Thoracic aorta (tissue), 2 donors: Measurements from ENCODE around the gene AK4. TPM values are rescaled to one million over a fixed set of nuclear protein-coding genes. Genes with fewer than 3 reads are reported as not detected.

Source experiments
- ATAC-seq: fragments of 150-250 bp; one replicate; pipeline ENCODE4 v1.8.0; 2017; ENCODE audit warnings: low read depth; ENCODE audit not compliant: insufficient number of reproducible peaks, low FRiP score
- DNase-seq: peaks from one replicate; pipeline ENCODE4 v3.0.0-alpha.2; 2020; ENCODE audit warnings: low spot score
- H3K27ac ChIP-seq, 2 donors: fragments of 200-600 bp; sonication (generic); 1 replicate in 1 of 2; 2 replicates in 1 of 2; pipeline ENCODE4 v1.5.1; 2016; ENCODE audit warnings: mild to moderate bottlenecking in 2 of 2, moderate library complexity in 2 of 2
- H3K27me3 ChIP-seq: fragments of 200-600 bp; sonication (generic); replicated peaks from 2 replicates; pipeline ENCODE4 v1.6.0; 2016; ENCODE audit warnings: mild to moderate bottlenecking; ENCODE audit not compliant: insufficient read depth
- H3K36me3 ChIP-seq: fragments of 200-600 bp; sonication (generic); one replicate; pipeline ENCODE4 v1.5.1; 2016
- H3K4me1 ChIP-seq, 2 donors: fragments of 200-600 bp; sonication (generic); 1 replicate in 1 of 2; 2 replicates in 1 of 2; pipeline versions ENCODE4 v1.5.1 to v1.6.0; 2016; ENCODE audit warnings: low read depth in 2 of 2, mild to moderate bottlenecking in 1 of 2; ENCODE audit not compliant: control insufficient read depth in 1 of 2
- H3K4me3 ChIP-seq: fragments of 200-600 bp; sonication (generic); 2 replicates; pipeline ENCODE4 v1.5.1; 2016; ENCODE audit warnings: mild to moderate bottlenecking
- H3K9me3 ChIP-seq: fragments of 200-600 bp; sonication (generic); 2 replicates; pipeline ENCODE4 v1.5.1; 2016
- total RNA-seq, 2 donors: library from RNA; depleted of rRNA; stranded (reverse); fragments of >200 nt; gene quantifications; one replicate each; pipeline versions ENCODE4 v1.1.0 to v1.2.3, GENCODE V29; 2016
- TF ChIP-seq, protein P1 (sequence below): fragments of 200-600 bp; sonication (generic); IDR thresholded peaks from one replicate; pipeline ENCODE4 v1.5.1; 2019; ENCODE audit warnings: antibody characterized with exemption

Gene AK4
- total RNA-seq, 2 donors from 2014 or later: 32.2 to 35.8 TPM

DNA sequence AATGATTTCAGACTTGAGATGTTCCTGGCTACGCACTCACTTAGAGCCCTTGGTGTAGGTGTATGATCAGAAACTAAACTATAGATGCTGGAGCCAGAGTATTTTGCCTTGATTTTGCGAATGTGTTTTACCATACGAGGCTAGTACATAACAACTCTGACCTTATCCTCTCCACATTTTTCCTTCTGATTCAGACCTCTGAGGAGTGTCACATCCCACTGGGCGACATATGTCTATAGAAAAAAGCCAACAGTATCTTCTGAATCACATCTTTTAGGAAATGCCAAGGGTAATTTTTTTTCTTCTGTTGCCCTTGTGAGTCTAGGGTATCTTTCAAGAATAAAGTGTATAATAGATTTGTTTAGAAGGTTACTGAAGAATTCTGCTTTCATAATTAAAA lies 49.6 kb downstream of the AK4 start:
- Histone ChIP-seq H3K27ac (no peak overlapping the region), H3K4me3 (no peak overlapping the region), H3K36me3 (no peaks in the 10 kb centered on the region), H3K27me3 (no peaks in the 10 kb centered on the region), H3K9me3 (no peaks in the 10 kb centered on the region), H3K4me1 (peaks cover 7 to 19% of the 10 kb centered on the region in 2 donors)
- TF ChIP-seq, protein P1, sequence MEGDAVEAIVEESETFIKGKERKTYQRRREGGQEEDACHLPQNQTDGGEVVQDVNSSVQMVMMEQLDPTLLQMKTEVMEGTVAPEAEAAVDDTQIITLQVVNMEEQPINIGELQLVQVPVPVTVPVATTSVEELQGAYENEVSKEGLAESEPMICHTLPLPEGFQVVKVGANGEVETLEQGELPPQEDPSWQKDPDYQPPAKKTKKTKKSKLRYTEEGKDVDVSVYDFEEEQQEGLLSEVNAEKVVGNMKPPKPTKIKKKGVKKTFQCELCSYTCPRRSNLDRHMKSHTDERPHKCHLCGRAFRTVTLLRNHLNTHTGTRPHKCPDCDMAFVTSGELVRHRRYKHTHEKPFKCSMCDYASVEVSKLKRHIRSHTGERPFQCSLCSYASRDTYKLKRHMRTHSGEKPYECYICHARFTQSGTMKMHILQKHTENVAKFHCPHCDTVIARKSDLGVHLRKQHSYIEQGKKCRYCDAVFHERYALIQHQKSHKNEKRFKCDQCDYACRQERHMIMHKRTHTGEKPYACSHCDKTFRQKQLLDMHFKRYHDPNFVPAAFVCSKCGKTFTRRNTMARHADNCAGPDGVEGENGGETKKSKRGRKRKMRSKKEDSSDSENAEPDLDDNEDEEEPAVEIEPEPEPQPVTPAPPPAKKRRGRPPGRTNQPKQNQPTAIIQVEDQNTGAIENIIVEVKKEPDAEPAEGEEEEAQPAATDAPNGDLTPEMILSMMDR: no peak
- DNase-seq (no peak), ATAC-seq (no peak)

DNA sequence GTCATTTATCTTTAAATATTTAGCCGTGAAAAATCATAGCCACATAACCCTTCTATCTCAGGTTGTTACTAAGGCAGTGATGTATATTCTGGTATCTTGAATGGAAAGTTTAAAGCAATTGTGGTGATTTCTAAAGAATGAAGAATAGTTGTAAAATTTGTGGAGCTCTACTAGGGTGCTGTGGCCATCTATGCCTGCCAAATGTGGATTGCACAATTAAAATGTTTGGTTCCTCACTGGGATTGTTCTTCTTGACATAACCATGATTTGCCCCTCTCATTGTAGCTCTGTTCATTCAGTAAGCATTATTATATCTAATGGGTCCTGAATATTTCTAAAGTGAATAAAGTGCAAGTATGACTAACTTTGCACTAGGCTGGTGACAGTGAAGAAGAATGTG lies 50.1 kb downstream of the AK4 start:
- TF ChIP-seq, protein P1: no peak
- DNase-seq (no peak), ATAC-seq (no peak)
- Histone ChIP-seq H3K4me3 (no peak overlapping the region), H3K27ac (no peak overlapping the region), H3K27me3 (no peaks in the 10 kb centered on the region), H3K4me1 (peaks cover 7 to 19% of the 10 kb centered on the region in 2 donors), H3K9me3 (no peaks in the 10 kb centered on the region), H3K36me3 (no peaks in the 10 kb centered on the region)

DNA sequence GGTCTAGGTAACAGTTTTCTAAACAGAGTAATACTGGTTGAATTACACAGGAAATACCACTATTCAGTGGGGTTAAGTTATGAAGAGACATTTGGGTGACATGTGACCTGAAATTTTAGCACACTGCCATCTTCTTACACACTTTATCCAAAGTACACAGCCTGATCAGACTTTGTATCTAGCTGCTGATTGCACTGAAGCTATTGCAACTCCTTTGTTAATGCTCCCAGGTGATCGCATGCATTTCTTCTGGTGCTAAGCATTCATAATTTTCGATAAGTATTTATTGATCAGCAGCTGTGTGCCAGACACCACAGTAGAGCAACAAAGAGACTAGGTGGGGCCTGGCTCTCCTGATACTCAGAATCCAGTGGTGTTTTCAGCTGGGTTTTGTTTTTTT lies 52.4 kb downstream of the AK4 start:
- DNase-seq: no peak
- Histone ChIP-seq H3K9me3 (no peaks in the 10 kb centered on the region), H3K4me1 (peaks cover 0 to 10% of the 10 kb centered on the region in 2 donors), H3K36me3 (no peaks in the 10 kb centered on the region), H3K27ac (no peak overlapping the region), H3K27me3 (no peaks in the 10 kb centered on the region), H3K4me3 (no peak overlapping the region)
- TF ChIP-seq, protein P1: no peak
- ATAC-seq: no peak

DNA sequence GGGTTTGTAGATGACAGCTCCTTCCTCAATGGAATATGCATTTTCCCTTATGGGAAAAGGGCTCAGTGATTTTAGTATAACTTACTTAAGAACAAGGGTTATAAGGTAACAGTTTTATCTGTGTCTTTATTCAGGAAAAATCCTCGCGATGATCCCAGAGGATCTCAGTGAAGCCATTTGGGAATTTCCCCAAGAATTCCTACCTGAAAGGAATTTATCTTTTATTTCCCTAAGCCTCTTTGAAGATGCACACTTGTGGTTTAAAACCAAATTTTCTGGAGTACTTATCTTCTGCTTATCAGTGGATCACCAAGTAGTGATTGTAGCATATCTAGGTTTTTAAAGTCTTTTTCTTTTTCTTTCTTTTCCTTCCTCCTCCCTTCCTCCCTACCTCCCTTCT lies 58.8 kb downstream of the AK4 start:
- ATAC-seq: no peak
- no peak for DNase-seq
- no peak overlapping the region for H3K27ac ChIP-seq
- peaks cover 4 to 6% of the 10 kb centered on the region in 2 donors for H3K4me1 ChIP-seq
- TF ChIP-seq, protein P1: no peak
- no peaks in the 10 kb centered on the region for H3K9me3 ChIP-seq
- H3K4me3 ChIP-seq: no peak overlapping the region
- H3K27me3 ChIP-seq: no peaks in the 10 kb centered on the region
- no peaks in the 10 kb centered on the region for H3K36me3 ChIP-seq

DNA sequence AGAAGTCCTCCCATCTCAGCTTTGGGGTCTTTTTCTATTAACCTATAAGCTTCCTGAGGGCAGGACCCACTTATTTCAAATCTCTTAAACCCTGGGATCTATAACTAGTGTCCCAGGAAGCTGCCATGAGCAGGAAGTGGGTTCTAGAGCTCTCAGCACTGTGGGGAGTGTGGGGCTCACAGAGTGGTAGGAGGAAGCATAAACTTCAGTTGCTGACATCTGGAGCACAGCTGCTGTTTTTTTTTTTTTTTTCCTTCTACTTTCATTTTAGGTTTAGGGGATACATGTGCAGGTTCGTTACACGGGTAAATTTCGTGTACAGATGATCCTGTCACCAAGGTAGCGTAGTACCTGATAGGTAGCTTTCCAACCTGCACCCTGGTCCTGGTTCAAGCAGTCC lies 59.3 kb downstream of the AK4 start:
- no peak overlapping the region for H3K27ac ChIP-seq
- no peak for ATAC-seq
- no peaks in the 10 kb centered on the region for H3K27me3 ChIP-seq

More for the DNA sequence above, 59.3 kb downstream of the AK4 start:
- H3K36me3 ChIP-seq: no peaks in the 10 kb centered on the region
- H3K4me1 ChIP-seq: peaks cover 4 to 6% of the 10 kb centered on the region in 2 donors
- no peaks in the 10 kb centered on the region for H3K9me3 ChIP-seq
- no peak for DNase-seq
- no peak overlapping the region for H3K4me3 ChIP-seq
- TF ChIP-seq, protein P1: no peak
